ENCODE measurements around the gene MYBPH. TPM values are rescaled to one million over a fixed set of nuclear protein-coding genes. Genes with fewer than 3 reads are reported as not detected.
A peak's percentile ranks its signal among the peaks of the same experiment; 100 is the strongest.

Gene MYBPH
- total RNA-seq, 1 experiment from 2014 or later = 0.36 TPM

DNA sequence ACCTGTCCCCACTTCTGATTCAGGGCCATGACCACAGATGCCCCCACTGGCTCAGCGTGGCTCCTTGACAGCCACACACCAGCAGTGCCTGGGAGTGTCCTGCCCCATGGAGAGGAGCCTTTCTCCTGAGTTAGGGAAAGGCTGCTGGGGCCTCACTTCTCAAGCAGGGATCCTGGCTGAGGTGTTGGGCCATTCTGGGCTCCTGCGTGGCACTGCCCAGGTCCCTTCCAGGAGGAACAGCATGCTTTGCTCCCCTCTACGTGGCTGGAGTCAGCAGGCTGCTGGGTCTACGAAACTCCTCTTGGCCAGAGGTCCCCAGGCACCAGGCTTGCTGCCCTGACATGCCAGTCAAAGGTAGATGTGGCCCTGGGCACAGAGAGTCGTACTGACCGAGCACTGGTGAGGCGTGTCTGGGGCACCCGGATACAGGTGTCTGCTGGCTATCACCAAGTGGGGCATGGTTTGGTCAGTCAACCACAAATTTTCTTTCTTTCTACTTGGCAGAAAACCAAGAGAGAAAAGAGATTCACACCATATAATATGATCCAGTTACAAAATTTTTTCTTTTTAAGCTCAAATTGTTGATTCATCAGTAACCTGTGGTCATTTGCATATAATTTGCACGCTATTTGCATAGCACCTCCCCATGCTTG, 44.0 kb downstream of the MYBPH start:
- DNase-seq (ENCODE audit: low spot score) = no peak

DNA sequence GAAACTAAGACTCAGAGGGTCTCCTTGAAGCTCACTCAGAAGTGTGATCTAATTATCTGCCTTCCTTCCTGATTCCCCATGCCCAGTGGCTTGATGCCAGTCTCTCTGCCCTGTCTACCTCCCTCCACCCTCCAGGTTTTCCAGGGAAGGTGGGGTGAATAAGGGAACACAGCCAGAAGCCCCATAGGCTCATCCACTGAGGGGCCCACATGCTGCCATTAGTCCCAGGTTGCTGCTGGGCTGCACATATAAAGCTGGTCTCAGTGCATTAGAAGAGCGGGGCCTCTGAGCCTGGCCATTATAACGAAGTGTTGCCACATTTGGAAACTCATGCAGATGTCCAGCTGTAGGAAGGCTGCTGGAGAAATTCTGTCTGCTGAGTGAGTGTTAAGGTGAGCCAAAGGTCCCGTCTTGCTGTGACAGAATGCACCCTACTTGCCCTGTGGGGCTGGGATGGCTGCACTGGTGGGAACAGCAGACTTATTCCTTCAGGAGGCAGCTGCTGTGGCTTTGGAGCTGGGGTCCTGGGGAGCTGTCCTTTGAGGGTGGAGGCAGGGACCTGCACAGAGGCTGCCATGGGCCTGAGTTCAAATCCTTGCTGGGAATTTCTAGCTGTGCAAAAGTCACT, 45.2 kb downstream of the MYBPH start:
- no peak for DNase-seq (ENCODE audit: low spot score)

DNA sequence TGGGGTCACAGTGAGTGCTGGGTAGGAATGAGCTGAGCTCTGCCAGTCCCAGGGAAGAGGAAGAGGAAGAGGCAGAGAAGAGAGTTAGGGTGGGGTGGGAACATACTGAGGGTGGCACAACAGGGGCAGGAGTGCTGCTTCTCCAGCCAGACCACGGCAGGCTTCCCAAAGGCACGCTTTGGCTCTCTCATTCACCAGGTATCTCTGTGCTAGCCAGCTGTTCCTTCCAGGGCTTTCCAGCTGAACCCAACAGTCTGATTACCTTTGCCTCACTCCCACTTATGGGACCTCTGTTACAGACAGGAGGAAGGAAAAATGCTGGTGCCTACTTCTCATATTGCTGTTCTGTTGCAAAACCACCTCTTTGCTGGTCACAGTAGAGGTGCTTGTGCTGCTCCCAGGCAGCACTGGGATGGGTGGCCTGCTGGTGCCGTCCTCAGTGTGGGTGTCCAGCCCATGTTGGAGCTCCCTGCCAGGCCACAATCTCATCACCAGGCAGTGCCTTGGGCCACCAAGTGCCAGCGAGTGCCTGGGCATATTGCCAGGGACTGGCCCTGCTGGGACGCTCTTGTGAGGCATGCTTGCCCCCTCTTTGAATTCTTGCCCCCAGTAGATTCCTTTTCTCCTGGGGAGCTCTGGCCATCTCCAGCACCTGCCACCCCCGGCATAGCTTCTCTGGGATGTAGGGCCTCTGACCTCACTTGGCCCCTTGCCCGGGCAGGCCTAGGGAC, 46.0 kb downstream of the MYBPH start:
- no peak for DNase-seq (ENCODE audit: low spot score)

DNA sequence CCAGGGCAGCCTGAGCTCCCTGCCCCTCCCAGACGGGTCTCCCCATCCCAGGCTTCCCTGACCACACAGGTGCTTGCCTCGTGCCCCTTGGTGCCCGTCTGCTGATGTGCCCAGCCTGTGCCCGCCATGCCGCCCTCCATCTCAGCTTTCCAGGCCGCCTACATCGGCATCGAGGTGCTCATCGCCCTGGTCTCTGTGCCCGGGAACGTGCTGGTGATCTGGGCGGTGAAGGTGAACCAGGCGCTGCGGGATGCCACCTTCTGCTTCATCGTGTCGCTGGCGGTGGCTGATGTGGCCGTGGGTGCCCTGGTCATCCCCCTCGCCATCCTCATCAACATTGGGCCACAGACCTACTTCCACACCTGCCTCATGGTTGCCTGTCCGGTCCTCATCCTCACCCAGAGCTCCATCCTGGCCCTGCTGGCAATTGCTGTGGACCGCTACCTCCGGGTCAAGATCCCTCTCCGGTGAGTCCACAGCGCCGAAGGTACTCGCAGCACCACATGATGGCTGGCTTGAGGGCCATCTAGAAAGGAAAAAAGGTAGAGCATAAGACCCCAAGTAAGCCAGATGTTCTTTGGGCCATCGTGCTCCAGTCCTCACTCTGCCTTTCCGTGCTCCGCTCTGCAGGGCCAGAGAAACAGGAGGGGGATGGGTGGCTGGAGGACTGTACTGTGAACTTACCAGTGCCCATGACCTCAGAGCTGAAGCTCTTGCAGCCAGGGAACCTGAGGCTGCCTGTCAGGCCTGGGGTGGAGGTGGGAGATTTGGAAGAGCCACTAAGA, 46.7 kb downstream of the MYBPH start:
- no peak for DNase-seq (ENCODE audit: low spot score)

DNA sequence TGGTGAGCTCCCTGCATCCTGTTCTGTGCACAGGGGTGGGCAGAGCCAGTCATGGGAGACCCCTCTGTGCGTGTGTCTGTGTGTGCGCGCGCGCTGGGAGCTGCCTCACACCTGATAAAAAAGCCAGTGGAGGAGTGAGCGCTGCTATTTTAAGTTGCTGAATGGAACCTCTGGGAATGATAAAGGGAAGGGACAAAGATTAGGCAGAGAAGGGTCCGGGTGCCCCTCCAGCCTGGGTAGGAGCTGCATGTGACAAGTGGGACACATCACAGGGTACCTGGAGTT, 47.3 kb downstream of the MYBPH start:
- DNase-seq (ENCODE audit: low spot score) = no peak

DNA sequence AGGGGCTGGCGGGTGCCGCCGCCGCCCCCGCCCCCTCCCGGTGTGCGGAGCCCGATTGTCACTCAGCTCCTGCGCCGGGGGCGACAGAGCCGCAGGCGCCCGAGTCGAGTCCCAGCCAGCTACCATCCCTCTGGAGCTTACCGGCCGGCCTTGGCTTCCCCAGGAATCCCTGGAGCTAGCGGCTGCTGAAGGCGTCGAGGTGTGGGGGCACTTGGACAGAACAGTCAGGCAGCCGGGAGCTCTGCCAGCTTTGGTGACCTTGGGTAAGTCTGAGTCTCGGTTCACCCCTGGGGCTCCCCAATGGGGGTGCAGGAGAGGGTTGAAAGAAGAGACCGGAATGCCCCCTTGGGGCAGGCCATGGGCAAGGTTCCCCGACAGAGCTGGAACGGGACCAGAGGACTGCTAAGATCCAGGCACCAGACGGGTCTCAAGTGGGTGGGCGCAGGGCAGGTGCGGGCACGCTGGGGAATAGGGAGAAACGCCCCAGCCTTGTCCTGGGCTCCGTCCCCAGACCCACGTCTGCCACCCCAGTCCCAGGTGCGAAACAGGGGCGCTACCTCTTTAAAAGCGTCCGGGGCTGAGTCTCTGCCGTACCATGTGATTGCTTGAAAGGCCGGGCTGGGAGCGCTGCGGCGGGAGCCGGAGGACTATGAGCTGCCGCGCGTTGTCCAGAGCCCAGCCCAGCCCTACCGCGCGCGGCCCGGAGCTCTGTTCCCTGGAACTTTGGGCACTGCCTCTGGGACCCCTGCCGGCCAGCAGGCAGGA, 47.8 kb downstream of the MYBPH start, which contains the start of gene ADORA1:
Gene ADORA1 (plus strand): TSS at position 61 of the 765 bp plus-strand sequence. CDS start 1,116 bp downstream, outside the sequence.
- DNase-seq (ENCODE audit: low spot score) = peak; percentile 70

DNA sequence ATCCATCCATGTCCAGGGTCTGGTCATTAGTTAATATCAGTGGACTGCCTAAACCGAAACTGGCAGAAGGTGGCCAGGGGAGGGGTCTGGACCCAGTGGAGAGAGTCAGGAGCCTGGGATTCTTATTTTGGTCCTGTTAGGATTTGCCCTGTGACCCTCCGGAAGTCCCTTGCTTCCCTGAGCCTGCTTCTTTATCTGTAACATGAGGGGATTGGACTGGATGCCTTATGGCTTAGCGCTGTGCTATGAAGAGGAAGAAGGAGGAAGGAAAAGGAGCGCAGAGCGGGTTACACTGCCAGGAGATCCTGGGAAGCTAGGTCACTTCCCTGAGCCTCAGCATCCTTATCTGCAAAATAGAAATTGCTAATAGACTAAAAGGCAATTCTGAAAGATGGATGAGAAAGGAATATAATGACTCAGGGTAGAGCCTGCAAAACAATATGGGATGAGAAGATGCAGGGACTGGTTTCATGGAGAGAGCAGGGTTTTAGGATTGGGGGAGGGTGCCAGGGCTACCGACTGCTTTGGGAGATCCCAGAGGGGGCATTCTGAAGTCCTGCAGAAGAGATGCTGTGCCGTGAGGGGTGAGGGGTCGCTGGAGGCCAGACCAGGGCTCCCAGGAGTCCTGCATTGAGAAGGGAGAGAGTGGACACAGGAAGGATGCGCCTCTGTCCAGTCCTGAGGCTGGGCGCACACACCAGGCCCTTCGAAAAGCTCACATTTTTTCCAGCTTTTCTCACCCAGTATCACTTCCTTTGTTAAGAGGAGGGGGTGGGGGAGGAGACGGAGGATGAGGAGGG, 48.6 kb downstream of the MYBPH start:
- peak; percentile 52 for DNase-seq (ENCODE audit: low spot score)

DNA sequence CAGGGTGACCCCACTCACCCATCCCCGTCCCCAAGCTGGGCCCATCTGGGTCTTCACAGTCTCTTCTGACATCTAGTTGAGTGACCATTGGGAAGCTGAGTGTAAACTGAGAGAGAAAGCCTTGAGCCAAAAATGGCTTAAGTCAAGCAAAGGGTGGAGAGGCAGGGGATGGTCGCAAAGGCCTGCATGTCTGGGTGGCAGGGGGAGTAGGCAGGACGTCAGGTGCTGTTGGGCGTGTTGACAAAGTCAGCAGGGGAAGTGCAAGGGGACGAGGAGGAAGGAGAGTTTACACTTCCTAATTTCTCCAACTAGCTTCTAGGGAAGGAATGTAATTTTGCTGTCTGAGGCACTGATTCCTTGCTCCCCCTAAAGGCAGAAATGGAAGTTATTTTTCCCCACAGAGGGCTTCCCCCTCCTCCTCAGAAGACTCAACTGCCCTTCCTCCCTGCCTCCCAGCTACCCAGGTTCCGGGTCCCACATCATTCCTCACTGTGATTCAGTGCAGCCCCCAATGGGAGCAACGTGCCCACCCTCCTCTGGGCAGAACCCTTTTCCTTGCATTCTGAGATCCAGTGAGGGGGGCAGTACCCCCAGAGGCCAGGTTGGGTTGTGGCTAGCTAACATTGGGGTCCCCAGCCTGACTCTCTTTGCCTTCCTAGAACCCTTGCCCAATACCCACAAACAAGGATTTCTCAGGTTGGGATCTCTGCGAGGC, 49.3 kb downstream of the MYBPH start:
- DNase-seq (ENCODE audit: low spot score) = peak; percentile 57

DNA sequence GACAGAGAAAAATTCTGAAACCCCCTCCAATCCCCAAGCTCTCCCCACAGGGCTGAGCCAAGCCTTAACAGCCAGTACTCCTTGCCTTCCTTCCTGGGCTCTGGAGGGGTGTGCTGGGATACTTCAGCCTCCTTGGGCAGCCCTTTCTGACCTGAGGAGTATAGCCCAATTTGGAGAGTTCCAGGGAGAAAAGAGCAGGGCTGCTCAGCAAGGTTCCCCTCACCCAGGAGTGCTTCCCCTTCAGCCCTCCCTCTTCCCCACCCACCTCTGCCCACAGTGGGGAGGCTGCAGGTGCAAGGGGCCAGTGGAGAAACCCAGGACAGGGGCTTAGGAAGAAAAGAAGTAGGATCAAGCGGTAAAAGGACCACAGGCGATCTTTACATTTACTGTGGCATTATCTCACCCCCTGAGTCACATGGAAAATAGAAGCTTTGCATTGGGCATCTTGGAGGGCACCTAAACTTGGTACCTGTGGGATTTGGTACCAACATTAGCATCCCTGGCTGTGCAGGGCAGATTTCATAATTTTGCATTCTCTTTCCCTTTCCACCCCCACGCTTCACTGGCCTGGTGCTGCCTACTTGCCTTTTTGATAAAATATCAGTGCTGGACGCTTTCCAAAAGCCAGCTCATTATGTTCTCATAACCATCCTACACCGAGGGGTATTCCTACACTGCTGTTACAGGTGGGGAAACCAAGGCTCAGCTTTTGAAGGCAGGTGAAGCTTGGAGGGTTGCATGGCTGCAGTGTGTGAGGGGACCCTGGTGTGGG, 50.9 kb downstream of the MYBPH start:
- DNase-seq (ENCODE audit: low spot score) = peak; percentile 78

DNA sequence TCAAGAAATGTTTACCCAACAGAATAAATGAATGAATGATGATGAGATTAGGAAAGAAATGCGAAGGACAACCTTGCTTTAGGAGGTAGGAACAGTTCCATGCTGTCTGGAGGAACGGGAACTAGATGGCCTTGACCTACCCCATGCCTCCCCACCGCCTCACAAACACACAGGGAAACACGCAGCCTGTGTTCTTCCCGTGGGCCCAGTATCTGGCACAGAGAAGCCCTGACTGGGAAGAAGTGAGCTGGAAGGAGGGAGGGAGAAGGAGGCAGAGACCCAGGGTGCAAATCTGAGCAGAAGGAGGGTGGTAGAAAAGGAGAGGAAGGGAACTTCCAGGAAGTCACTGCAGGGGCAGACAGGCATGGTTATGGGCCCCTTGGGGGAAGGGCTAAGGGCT, 51.6 kb downstream of the MYBPH start:
- DNase-seq (ENCODE audit: low spot score) = no peak

DNA sequence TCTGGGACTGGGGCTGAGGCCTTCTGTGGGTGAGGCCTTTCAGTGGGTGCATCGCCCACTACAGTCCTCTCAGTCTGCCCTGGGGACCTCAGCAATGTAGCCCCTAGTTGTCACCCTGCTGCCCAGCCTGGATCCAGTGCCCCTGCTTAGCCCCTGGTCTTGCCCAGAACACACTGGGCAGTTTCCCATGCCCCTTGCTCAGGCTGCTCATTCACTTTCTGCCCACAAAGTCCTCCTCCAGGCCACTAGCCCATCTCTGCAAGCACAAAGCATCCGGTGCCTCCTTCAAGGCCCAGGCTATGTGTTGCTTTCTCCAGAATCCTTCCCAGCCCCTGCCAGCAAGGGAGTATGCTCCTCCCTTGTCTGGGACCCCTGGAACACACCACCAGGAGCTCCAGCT, 53.5 kb downstream of the MYBPH start:
- no peak for DNase-seq (ENCODE audit: low spot score)

DNA sequence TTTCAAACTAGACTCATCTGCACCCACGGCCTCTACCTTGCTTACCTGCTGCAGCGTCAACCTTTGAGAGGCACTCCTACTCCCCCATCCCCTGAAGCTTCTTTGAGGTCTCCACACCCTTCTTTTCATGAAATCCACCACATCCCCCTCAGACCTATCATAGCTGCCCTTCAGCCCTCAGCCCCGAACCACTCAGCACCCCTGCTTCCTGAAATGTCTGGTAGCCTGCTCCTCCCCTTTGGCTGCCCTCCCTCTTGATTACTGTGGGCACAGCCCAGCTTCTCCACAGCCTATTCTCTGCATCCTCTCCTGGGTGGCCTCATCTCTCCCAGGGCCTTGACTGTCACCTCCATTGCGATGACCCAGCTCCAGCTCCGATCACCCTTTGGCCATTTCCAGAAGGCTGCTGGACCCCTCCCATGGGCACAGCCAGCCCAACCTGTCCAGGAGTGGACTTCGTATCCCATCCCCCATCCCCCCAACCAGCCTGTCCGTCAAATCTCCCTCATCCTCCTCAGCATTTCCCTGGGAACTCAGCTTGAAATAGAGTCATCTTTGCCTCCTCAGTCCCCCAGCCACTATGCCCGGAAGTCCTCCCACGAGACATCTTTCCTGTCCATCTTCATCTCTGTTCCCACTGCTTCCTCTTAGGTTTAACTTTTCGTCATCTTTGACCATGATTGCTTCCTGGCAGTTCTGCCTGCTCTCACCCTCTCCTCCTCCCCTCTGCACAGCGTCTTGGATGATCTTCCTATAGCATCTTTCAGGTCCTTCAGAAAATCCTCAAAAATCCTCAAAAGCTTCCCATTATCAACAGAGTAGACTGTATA, 54.2 kb downstream of the MYBPH start:
- DNase-seq (ENCODE audit: low spot score) = no peak

DNA sequence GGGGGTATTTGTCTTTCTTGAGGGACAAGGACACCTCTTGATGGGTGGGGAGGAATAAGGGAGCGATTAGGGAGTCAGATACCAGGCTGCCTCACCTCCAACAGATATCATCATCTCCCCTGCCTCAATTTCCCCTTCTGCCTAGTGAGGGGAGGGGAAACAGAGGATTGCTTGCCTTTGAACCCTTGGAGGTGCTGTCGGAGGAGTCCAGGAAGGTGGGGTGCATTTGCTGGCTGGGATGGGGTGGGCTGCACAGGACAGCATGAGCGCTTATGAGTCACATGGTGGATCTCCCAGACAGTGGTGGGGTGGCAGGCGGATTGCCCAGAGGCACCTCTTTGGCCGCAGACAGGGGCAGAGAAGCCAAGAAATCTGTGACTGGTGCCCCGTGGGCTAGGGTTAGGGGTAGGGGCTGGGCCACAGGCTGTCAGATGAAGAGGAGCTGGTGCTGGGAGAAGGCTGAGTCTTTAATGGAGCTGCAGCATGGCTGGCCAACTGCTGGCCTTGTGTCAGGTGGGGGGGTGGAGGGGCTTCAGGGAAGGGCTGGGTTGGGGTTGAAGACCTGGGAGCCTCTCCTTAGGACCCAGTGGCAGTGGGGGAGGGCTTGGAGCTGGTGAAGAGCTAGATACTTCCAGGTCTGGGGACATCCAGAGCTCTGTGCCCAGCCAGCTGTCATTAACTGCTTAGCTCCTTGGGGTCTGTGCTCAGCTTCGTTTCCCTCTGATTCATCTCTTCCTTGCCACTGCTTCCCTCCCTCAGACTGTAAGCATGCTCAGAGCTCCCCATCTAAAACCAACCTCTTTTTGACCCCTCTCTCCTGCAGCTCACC, 55.1 kb downstream of the MYBPH start:
- DNase-seq (ENCODE audit: low spot score) = no peak

Data from A172 (cell line).